Ovary (tissue), 3 donors: ENCODE measurements around the gene KIAA1614.

Experiments used
- EP300 ChIP-seq: sonication (generic); formaldehyde crosslinking; IDR thresholded peaks from one replicate; pipeline ENCODE4 v1.6.1; 2017; ENCODE audit warnings: antibody characterized with exemption
- POLR2A ChIP-seq: fragments of 450-650 bp; IDR thresholded peaks from one replicate; pipeline ENCODE4 v1.6.1; 2017; ENCODE audit warnings: antibody characterized with exemption, mild to moderate bottlenecking, moderate library complexity
- TF ChIP-seq, protein P1 (sequence below), 3 donors: fragments of 450-650 bp in 2 of 3; fragments of 200-600 bp in 1 of 3; IDR thresholded peaks; one replicate each; pipeline versions ENCODE4 v1.5.1 to v1.8.0; 2016 to 2022; ENCODE audit warnings: antibody characterized with exemption in 3 of 3, mild to moderate bottlenecking in 1 of 3
- donor health status: DM: no; HTN: no; CAD: no.

DNA sequence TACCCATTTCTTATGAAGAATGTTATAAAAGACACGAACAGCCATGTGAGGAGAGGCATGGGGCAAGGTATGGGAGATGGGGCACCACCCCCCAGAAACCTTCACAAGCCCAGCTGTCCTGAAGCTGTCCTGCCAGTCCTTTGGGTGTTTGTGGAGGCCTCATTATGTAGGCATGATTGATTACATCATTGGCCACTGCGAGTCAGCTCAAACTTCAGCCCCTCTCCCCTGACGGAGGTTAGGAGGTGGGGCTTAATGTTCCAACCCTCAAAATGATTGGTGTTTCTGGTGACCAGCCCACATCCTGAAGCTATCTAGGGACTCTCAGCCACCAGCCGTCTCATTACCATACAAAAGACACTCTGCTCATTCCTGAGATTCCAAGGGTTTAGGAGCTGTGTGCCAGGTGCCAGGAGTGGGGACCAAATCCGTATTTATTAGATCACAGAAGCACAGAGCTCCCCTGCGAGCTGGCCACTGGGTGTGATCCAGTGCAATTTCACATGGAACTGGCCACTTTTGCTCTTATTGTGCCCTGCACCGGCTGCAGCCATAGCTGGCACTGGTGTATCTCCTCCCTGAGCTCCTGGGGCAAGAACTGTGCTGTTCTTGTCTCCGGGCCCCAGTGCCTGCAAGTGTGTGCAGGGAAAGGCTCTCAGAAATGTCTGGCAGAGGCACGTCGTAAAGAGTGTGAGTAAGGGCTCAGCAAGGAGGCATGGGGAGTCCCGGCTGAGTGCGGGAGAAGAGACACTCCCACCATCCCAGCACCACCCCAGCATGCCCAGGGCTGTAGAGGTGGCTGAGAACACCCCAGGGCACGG, 10.5 kb downstream of the KIAA1614 start:
- TF ChIP-seq, protein P1, sequence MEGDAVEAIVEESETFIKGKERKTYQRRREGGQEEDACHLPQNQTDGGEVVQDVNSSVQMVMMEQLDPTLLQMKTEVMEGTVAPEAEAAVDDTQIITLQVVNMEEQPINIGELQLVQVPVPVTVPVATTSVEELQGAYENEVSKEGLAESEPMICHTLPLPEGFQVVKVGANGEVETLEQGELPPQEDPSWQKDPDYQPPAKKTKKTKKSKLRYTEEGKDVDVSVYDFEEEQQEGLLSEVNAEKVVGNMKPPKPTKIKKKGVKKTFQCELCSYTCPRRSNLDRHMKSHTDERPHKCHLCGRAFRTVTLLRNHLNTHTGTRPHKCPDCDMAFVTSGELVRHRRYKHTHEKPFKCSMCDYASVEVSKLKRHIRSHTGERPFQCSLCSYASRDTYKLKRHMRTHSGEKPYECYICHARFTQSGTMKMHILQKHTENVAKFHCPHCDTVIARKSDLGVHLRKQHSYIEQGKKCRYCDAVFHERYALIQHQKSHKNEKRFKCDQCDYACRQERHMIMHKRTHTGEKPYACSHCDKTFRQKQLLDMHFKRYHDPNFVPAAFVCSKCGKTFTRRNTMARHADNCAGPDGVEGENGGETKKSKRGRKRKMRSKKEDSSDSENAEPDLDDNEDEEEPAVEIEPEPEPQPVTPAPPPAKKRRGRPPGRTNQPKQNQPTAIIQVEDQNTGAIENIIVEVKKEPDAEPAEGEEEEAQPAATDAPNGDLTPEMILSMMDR (IDR thresholded peaks at IDR 0.05) = no peak
- no peak for TF ChIP-seq POLR2A
- TF ChIP-seq EP300 = no peak
